ENCODE data around the gene FOXA1.

- TF ChIP-seq SIN3A (IDR thresholded peaks at IDR 0.05; ENCODE audit: borderline replicate concordance, insufficient read depth, low read length) (no peak), FOXP2 (optimal IDR thresholded peaks at IDR 0.05; ENCODE audit: borderline replicate concordance, extremely low read depth, extremely low read length, insufficient read depth) (no peak)
These were observed 44.5 kb downstream of the FOXA1 start for GRCh38 chr14:37550511-37550910.
